ENCODE data around the gene EGFL8.

EGFL8 gene

DNA sequence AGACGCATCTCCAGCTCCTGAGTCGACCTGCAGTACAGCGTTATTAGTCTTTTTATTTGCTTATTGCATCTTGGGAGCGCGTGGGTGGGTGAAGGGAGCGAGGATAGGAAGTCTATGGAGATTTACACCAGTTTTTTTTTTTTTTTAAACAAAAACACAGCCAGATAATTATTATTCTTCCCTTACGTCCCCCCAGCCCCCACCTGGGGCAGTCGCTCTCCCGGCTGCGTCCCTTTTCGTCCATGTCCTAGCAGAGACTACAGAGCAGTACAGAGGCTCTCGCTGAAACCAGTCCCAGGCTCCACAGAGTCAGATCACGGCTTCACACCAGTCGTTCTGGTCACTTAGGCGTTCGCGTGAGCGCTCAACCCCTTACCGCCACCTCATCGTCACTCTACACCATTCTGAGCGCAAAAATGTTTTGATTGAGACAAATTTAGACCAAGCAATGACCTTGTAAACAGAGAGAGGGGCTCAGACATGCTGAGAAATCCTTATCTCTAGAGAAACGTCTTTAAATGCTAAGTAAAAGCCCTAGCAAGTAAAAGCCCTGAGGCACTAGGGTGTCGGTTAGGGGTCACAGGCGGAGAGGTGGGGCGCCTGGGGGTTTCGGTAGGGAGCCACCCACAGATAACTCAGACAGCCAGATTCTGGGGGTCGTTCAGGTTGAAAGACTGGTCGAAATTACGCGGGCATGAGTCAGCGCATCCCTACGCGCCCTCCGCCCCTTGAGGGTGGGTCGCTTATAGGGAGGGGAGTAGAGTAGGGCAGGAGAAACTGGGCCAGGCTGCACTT lies 11.4 kb upstream of the EGFL8 start:
- Histone ChIP-seq H3K36me3 (ENCODE audit: control insufficient read depth, insufficient read depth, low read length) (peaks cover 28% of the 10 kb centered on the region), H3K9me3 (ENCODE audit: control insufficient read depth, low read length) (no peaks in the 10 kb centered on the region), H3K4me1 (ENCODE audit: control insufficient read depth, insufficient read depth, low read length, poor library complexity, severe bottlenecking) (peaks cover 22% of the 10 kb centered on the region), H3K27ac (ENCODE audit: low read depth, low read length, severe bottlenecking) (peak overlapping the region; percentile 98), H3K4me3 (ENCODE audit: extremely low read depth, insufficient read depth, low read length, poor library complexity, severe bottlenecking) (peak overlapping the region; percentile 95)
- 1 to 5% methylated on average over 14 to 30 of the region's 35 CpGs for WGBS, 2 experiments (ENCODE audit: insufficient coverage in 2 of 2)

DNA sequence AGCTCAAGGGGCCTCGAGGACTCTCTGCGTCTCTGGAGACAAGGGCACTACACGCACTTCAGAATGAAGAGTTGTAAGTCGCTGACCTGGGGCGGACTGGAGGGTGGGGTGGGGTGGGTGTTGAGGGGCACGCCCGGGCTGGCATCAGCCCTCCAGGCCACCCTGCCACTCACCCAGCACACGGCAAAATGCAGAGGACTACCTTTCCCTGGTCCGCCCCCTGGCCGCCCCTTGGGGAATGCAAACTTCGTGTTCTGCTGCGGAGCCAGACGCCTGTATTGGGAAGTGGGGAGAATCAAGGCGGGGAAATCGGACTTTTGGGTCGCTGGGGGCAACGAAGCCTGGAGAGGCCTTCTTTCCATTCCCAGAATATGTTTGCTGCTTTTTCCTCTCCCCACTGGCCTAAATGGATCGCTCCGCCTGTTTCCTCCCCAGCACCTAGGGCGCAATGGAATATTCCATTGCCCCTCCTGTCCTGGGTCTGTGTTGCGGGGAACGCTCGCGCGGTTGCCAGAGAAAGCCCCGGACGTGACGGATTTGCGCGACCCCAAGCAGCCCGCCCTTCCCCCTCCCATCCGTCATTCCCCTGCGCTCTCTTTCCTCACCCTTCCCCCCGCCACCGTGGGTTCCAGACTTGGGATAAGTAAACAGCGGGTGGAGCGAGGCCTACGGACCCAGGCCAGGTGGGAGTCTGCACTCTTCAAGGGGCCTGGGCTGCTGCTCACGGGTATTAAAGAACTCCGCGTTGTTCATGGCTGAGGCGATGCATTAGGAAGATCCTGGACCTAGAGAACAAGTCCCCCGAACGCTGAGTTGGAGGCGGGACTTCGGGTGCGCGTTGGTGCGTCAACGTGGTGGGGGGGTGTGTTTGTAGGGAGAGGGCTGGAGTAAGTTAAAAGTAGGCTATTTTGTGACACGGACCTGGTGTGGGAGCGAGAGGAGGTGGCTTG lies 10.6 kb upstream of the EGFL8 start, which contains the start of gene PPT2:
Gene PPT2, plus strand, starts transcription at position 578 of the 950 bp plus-strand sequence. CDS start 454 bp downstream, outside the sequence.
- H3K27ac ChIP-seq (ENCODE audit: low read depth, low read length, severe bottlenecking) = peak within 1 kb of the TSS; percentile 98
- peak within 1 kb of the TSS; percentile 95 for H3K4me3 ChIP-seq (ENCODE audit: extremely low read depth, insufficient read depth, low read length, poor library complexity, severe bottlenecking)
- no peaks in the 10 kb centered on the region for H3K9me3 ChIP-seq (ENCODE audit: control insufficient read depth, low read length)
- H3K36me3 ChIP-seq (ENCODE audit: control insufficient read depth, insufficient read depth, low read length) = peaks cover 37% of the 10 kb centered on the region
- H3K4me1 ChIP-seq (ENCODE audit: control insufficient read depth, insufficient read depth, low read length, poor library complexity, severe bottlenecking) = peaks cover 22% of the 10 kb centered on the region
- 0% methylated on average over 24 to 36 of the region's 52 CpGs for WGBS, 2 experiments (ENCODE audit: insufficient coverage in 2 of 2)

DNA sequence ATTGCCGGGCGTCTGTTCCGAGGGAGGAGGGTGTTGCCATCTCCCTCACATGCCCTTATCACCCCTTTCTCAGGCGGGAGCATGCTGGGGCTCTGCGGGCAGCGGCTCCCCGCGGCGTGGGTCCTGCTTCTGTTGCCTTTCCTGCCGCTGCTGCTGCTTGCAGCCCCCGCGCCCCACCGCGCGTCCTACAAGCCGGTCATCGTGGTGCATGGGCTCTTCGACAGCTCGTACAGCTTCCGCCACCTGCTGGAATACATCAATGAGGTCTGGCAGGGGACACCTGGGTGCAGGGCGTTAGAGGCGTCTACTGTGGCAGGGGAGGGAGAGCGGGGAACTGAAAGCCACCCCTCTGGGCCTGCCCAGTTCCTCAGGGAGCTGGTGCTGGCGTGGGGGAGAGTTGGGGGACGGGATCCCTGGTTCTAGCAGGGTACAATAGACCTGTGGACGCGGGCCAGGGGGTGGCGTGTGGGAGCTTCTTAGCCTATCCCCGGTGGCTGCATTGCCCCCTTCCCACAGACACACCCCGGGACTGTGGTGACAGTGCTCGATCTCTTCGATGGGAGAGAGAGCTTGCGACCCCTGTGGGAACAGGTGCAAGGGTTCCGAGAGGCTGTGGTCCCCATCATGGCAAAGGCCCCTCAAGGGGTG lies 9.8 kb upstream of the EGFL8 start:
- Histone ChIP-seq H3K4me3 (ENCODE audit: extremely low read depth, insufficient read depth, low read length, poor library complexity, severe bottlenecking) (peak overlapping the region; percentile 95), H3K36me3 (ENCODE audit: control insufficient read depth, insufficient read depth, low read length) (peaks cover 42% of the 10 kb centered on the region), H3K4me1 (ENCODE audit: control insufficient read depth, insufficient read depth, low read length, poor library complexity, severe bottlenecking) (peaks cover 22% of the 10 kb centered on the region), H3K27ac (ENCODE audit: low read depth, low read length, severe bottlenecking) (peak overlapping the region; percentile 98), H3K9me3 (ENCODE audit: control insufficient read depth, low read length) (no peaks in the 10 kb centered on the region)
- WGBS, 2 experiments (ENCODE audit: insufficient coverage in 2 of 2) = 16 to 22% methylated on average over 27 of the region's 34 CpGs

DNA sequence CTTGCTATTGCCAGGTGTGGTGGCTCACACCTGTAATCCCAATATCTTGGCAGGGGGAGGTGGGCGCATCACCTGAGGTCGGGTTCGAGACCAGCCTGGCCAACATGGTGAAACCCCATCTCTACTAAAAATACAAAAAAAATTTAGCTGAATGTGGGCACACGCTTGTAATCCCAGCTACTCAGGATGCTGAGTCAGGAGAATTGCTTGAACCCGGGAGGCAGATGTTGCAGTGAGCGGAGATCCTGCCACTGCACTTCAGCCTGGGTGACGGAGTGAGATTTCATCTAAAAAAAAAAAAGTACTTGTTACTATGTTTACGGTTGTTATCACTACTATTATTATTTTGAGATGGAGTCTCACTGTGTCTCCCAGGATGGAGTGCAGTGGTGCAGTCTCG lies 7.5 kb upstream of the EGFL8 start:
- H3K27ac ChIP-seq (ENCODE audit: low read depth, low read length, severe bottlenecking) = no peak overlapping the region
- no peak overlapping the region for H3K4me3 ChIP-seq (ENCODE audit: extremely low read depth, insufficient read depth, low read length, poor library complexity, severe bottlenecking)
- H3K36me3 ChIP-seq (ENCODE audit: control insufficient read depth, insufficient read depth, low read length) = peaks cover 52% of the 10 kb centered on the region
- 90 to 100% methylated on average over 2 to 4 of the region's 9 CpGs for WGBS, 2 experiments (ENCODE audit: insufficient coverage in 2 of 2)
- H3K4me1 ChIP-seq (ENCODE audit: control insufficient read depth, insufficient read depth, low read length, poor library complexity, severe bottlenecking) = peaks cover 21% of the 10 kb centered on the region
- no peaks in the 10 kb centered on the region for H3K9me3 ChIP-seq (ENCODE audit: control insufficient read depth, low read length)

DNA sequence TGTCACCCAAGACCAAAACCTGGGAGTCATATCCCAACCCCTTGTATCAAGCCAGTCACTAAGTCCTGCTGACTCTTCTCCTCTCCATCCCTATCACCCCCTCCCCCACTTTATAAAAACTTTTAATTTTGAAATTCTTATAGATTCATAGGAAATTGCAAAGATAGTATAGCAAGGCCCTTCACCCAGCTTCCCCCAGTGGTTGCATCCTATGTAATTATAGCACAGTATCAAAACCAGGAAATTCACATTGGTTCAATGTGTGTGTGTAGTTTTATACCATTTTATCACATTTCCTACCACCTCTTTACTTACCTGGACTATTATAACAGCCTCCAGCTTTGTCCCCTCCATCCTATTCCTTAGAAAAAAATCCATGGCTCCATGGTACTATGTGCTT lies 6.3 kb upstream of the EGFL8 start:
- Histone ChIP-seq H3K9me3 (ENCODE audit: control insufficient read depth, low read length) (no peaks in the 10 kb centered on the region), H3K36me3 (ENCODE audit: control insufficient read depth, insufficient read depth, low read length) (peaks cover 64% of the 10 kb centered on the region), H3K27ac (ENCODE audit: low read depth, low read length, severe bottlenecking) (no peak overlapping the region), H3K4me3 (ENCODE audit: extremely low read depth, insufficient read depth, low read length, poor library complexity, severe bottlenecking) (no peak overlapping the region), H3K4me1 (ENCODE audit: control insufficient read depth, insufficient read depth, low read length, poor library complexity, severe bottlenecking) (peaks cover 12% of the 10 kb centered on the region)

DNA sequence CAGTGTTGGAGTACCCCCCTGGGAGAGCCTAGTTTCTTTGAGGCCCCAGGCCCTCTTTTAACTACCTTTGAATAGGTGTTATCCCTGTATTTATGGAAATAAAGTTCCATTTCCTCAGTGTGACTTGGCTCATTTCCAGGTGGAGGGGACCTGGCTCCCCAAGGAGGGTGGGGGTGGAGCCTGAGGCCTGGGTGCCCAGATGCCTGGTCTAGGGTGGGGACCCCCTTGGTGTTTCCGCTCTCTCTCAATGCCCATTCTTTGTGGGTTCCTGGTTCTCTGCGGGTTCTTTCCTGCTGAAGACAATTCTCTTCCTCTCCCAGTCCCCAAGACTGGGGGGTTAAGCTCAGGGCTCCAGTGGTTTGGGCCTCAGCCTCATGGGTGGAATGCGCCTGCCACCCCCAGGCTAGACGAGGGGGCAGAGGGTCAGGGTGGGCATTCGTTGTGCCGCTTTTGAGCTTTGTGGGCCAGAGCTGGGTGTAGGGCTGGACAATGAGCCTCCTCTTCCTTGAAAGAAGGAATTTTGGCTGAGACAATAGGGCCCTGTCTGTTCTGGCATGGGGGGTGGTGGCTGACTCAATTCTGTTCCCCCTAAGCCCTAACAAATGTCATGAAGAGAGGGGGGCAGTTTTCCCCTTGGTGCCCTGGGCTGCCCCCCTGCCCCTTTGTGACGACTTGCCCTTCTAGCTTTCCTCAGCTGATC lies 686 bp upstream of the EGFL8 start:
- Histone ChIP-seq H3K9me3 (ENCODE audit: control insufficient read depth, low read length) (no peaks in the 10 kb centered on the region), H3K4me1 (ENCODE audit: control insufficient read depth, insufficient read depth, low read length, poor library complexity, severe bottlenecking) (peaks cover 7% of the 10 kb centered on the region), H3K36me3 (ENCODE audit: control insufficient read depth, insufficient read depth, low read length) (peaks cover 79% of the 10 kb centered on the region), H3K4me3 (ENCODE audit: extremely low read depth, insufficient read depth, low read length, poor library complexity, severe bottlenecking) (no peak overlapping the region), H3K27ac (ENCODE audit: low read depth, low read length, severe bottlenecking) (peak overlapping the region; percentile 83)
- 90 to 100% methylated on average over 3 to 6 of the region's 7 CpGs for WGBS, 2 experiments (ENCODE audit: insufficient coverage in 2 of 2)

DNA sequence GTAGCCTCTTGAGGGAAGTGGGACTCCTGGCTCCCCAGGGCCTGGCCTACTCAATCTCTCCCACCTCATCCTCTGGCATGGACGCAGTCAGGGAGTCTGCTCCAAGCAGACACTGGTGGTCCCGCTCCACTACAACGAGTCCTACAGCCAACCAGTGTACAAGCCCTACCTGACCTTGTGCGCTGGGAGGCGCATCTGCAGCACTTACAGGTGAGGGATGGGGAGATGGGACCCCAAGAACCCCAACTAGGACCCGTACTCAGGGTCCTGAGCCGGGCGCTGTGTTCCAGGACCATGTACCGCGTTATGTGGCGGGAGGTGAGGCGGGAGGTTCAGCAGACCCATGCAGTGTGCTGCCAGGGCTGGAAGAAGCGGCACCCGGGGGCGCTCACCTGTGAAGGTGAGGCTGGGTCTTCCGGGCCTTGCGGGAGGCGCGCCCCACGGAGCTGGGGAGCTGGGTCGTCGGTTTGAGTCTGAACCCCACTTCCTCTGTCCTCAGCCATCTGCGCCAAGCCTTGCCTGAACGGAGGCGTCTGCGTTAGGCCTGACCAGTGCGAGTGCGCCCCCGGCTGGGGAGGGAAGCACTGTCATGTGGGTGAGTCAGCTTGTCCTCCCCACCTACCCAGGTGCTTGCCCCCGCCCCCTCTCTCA lies 2.1 kb downstream of the EGFL8 start:
- peaks cover 90% of the 10 kb centered on the region for H3K36me3 ChIP-seq (ENCODE audit: control insufficient read depth, insufficient read depth, low read length)
- 93 to 94% methylated on average over 24 to 28 of the region's 30 CpGs for WGBS, 2 experiments (ENCODE audit: insufficient coverage in 2 of 2)

DNA sequence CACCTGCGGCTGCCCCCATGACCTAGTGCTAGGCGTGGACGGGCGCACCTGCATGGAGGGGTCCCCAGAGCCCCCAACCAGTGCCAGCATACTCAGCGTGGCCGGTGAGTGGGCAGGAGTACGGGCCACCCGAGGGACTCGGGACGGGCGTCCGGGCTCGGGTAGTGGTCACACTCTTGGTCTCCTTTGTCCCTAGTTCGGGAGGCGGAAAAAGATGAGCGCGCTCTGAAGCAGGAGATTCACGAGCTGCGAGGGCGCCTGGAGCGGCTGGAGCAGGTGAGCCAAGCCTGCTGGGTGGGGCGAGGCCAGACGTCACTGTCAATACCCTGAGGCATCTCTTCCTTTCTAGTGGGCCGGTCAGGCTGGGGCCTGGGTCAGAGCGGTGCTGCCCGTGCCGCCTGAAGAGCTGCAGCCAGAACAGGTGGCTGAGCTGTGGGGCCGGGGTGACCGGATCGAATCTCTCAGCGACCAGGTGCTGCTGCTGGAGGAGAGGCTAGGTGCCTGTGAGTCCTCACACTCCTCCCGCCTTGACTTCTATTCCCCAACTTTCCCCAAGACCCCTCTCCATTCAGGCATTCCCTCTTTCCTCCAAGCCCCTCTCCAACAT lies 2.9 kb downstream of the EGFL8 start:
- H3K36me3 ChIP-seq (ENCODE audit: control insufficient read depth, insufficient read depth, low read length) = peaks cover 88% of the 10 kb centered on the region
- H3K4me3 ChIP-seq (ENCODE audit: extremely low read depth, insufficient read depth, low read length, poor library complexity, severe bottlenecking) = no peak overlapping the region
- 94 to 96% methylated on average over 32 of the region's 32 CpGs for WGBS, 2 experiments (ENCODE audit: insufficient coverage in 2 of 2)
- H3K4me1 ChIP-seq (ENCODE audit: control insufficient read depth, insufficient read depth, low read length, poor library complexity, severe bottlenecking) = peaks cover 16% of the 10 kb centered on the region
- H3K27ac ChIP-seq (ENCODE audit: low read depth, low read length, severe bottlenecking) = peak overlapping the region; percentile 46
- no peaks in the 10 kb centered on the region for H3K9me3 ChIP-seq (ENCODE audit: control insufficient read depth, low read length)

More for the DNA sequence above, 2.1 kb downstream of the EGFL8 start:
- no peak overlapping the region for H3K4me3 ChIP-seq (ENCODE audit: extremely low read depth, insufficient read depth, low read length, poor library complexity, severe bottlenecking)
- H3K4me1 ChIP-seq (ENCODE audit: control insufficient read depth, insufficient read depth, low read length, poor library complexity, severe bottlenecking) = peaks cover 16% of the 10 kb centered on the region
- no peak overlapping the region for H3K27ac ChIP-seq (ENCODE audit: low read depth, low read length, severe bottlenecking)
- no peaks in the 10 kb centered on the region for H3K9me3 ChIP-seq (ENCODE audit: control insufficient read depth, low read length)

DNA sequence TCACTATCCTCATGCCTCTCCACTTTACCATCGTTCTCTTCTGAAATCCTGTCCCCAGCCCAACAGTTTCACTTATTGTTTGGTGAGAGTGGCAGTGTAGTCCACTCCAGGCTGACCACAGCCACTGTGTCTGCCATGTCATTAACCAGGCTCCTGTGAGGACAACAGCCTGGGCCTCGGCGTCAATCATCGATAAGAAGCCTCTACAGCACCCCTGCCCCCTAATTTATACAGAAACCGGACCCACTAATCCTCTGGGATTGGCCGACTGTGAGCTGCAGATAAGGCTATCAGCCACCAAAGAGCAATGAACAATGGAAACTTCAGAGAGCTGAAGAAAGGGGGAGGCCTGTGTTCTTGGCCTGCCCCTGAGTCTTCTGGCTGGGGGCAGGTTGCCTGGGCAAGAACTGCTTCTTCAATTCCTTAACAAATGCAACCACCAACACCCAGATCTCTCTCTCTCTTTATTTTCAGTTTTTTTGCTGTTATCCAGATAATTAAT lies 3.4 kb downstream of the EGFL8 start:
- Histone ChIP-seq H3K4me1 (ENCODE audit: control insufficient read depth, insufficient read depth, low read length, poor library complexity, severe bottlenecking) (peaks cover 16% of the 10 kb centered on the region), H3K27ac (ENCODE audit: low read depth, low read length, severe bottlenecking) (peak overlapping the region; percentile 46), H3K4me3 (ENCODE audit: extremely low read depth, insufficient read depth, low read length, poor library complexity, severe bottlenecking) (no peak overlapping the region), H3K9me3 (ENCODE audit: control insufficient read depth, low read length) (no peaks in the 10 kb centered on the region), H3K36me3 (ENCODE audit: control insufficient read depth, insufficient read depth, low read length) (peaks cover 83% of the 10 kb centered on the region)
- WGBS, 2 experiments (ENCODE audit: insufficient coverage in 2 of 2) = 86 to 90% methylated on average over 2 of the region's 6 CpGs
